ENCODE measurements around the gene AKNAD1.

The AKNAD1 gene

GRCh38 chr1:108865316-108865910 is 8.5 kb upstream of the AKNAD1 start:
- no peak for DNase-seq (ENCODE audit: low read depth)

- DNase-seq (ENCODE audit: low read depth), result no peak
Observed at GRCh38 chr1:108863984-108864383, 7.1 kb upstream of the AKNAD1 start.

GRCh38 chr1:108862698-108863477 is 6.0 kb upstream of the AKNAD1 start:
- DNase-seq (ENCODE audit: low read depth), result no peak

- DNase-seq (ENCODE audit: low read depth), result no peak
Observed at GRCh38 chr1:108862017-108862610, 5.2 kb upstream of the AKNAD1 start.

GRCh38 chr1:108861566-108861965 is 4.7 kb upstream of the AKNAD1 start:
- no peak for DNase-seq (ENCODE audit: low read depth)

GRCh38 chr1:108860190-108860907 is 3.5 kb upstream of the AKNAD1 start:
- DNase-seq (ENCODE audit: low read depth), result no peak

GRCh38 chr1:108858230-108858950 is 1.5 kb upstream of the AKNAD1 start:
- DNase-seq (ENCODE audit: low read depth), result no peak

GRCh38 chr1:108854221-108855019 is 2.5 kb downstream of the AKNAD1 start:
- DNase-seq (ENCODE audit: low read depth), result no peak

- DNase-seq (ENCODE audit: low read depth), result no peak
Observed at GRCh38 chr1:108852221-108852975, 4.5 kb downstream of the AKNAD1 start.

- DNase-seq (ENCODE audit: low read depth), result no peak
Observed at GRCh38 chr1:108851567-108851966, 5.3 kb downstream of the AKNAD1 start.

GRCh38 chr1:108850929-108851328 is 6.0 kb downstream of the AKNAD1 start:
- DNase-seq (ENCODE audit: low read depth), result no peak

GRCh38 chr1:108848806-108849205 is 8.1 kb downstream of the AKNAD1 start:
- DNase-seq (ENCODE audit: low read depth), result no peak

GRCh38 chr1:108847494-108847893 is 9.4 kb downstream of the AKNAD1 start:
- DNase-seq (ENCODE audit: low read depth), result no peak

GRCh38 chr1:108845991-108846390 is 10.9 kb downstream of the AKNAD1 start:
- no peak for DNase-seq (ENCODE audit: low read depth)

GRCh38 chr1:108845446-108845845 is 11.4 kb downstream of the AKNAD1 start:
- no peak for DNase-seq (ENCODE audit: low read depth)

GRCh38 chr1:108843390-108844137 is 13.3 kb downstream of the AKNAD1 start:
- no peak for DNase-seq (ENCODE audit: low read depth)

- no peak for DNase-seq (ENCODE audit: low read depth)
Observed at GRCh38 chr1:108842525-108843181, 14.2 kb downstream of the AKNAD1 start.

GRCh38 chr1:108841703-108842102 is 15.2 kb downstream of the AKNAD1 start:
- no peak for DNase-seq (ENCODE audit: low read depth)

GRCh38 chr1:108832929-108833328 is 24.0 kb downstream of the AKNAD1 start:
- no peak for DNase-seq (ENCODE audit: low read depth)
